ENCODE results near the gene HOXC13.

HOXC13 gene

DNA sequence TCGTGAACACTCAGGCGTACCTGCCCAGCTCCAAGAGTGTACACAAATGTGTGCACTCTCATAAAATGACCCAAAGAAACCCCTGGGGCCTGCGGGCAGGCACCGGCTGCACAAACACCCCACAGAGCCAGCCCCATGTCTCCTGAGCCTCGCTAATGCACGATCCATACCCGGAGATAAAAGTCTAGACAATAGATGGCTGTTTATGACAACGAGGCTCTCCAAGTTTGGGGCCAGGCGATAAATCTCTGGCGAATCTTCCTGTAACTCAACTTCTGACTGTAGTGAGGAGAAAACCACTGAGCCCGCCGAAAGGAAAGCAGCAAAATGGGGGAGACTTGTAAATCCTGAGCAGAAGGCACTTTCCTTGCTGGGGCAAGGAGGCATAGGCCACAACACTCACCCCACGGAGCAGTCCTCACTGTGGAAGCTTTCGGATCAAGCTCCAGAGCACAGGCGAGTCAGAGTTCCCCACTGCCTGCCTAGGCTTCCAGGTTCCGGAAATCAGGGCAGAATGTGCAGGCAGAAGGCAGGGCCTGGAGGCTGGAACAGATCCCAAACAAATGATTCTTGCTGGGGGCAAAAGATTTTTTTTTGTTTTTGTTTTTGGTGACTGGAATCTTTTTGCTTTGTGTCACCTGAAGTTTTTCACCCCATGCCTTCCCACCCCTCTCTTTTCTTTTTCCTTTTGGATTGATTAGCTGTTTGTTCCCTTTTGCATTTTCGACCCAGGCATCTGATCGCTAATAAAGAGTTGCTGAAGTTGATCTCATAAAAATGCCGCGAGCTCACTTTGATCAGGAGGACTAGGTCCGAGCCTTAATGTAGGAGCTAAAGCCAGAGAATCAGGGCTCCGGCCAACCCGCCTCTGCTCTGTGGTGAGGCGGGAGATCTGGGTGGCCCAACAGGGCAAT lies 29.8 kb downstream of the HOXC13 start:
- in situ Hi-C loops (cut with MboI; ENCODE audit: low sequenced_read_pairs): no loop called here

GRCh38 chr12:53969588-53970259 lies 31.1 kb downstream of the HOXC13 start:
- in situ Hi-C loops (cut with MboI; ENCODE audit: low sequenced_read_pairs): no loop called here

DNA sequence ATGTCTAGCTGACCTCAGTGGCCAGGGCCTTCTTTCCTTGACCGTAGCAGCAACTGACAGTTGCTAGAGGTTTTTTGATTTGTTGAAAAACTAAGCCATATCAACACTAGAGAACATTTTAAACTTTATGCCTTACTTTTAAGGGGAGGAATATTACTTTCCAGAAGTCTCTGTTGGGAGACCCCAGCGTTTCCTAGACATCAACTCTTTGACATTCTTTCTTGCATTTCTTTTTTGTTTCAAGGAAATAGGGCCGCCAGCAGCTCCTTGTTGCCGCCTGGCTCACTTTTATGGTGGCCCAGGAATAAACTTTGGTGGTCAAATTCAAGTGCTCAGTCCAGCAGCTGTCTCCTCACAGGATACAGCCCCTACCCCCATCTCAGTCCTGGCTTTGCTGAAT lies 31.8 kb downstream of the HOXC13 start:
- in situ Hi-C loops (cut with MboI; ENCODE audit: low sequenced_read_pairs): no loop called here

DNA sequence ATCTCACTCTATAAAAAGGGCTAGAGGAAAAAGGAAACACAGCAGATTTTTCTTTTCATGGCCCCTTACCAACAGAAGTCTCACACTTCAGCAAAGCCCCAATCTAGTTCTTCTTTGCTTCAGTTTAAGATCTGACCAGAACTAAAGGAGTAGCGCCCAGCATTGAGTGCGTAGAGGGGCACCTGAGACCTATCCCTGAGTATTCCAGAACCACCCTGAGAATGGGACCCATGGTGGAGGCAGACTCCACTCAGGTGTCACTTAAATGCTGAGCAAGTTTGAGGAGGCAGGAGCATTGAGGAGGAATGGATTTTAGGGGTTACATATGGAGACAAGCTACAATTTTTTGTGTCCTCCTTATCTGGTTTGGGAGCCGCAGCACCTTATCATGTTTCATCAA lies 32.5 kb downstream of the HOXC13 start:
- in situ Hi-C loops (cut with MboI; ENCODE audit: low sequenced_read_pairs): no loop called here

DNA sequence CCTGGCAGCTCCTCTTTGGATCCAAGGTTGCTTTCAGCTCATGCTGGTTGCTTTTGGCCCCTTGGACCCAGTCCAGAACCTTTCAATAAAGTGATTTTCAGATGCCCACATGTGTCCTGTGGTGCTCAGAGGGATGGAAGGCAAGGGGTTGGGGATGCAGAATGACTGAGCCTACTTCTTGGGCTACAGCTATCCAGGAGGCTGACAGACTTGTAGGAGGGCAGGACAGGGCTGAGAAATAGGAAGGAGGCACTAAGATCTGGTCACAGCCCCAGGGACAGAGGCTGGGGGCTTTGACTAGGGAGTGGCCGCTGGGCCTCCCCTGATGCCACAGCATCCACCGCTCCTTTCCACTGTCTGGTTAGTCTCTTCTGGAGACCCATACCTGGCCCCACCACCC lies 33.1 kb downstream of the HOXC13 start:
- in situ Hi-C loops (cut with MboI; ENCODE audit: low sequenced_read_pairs): no loop called here

- in situ Hi-C loops (cut with MboI; ENCODE audit: low sequenced_read_pairs): no loop called here
Measured at GRCh38 chr12:53972152-53972702, 33.6 kb downstream of the HOXC13 start.

DNA sequence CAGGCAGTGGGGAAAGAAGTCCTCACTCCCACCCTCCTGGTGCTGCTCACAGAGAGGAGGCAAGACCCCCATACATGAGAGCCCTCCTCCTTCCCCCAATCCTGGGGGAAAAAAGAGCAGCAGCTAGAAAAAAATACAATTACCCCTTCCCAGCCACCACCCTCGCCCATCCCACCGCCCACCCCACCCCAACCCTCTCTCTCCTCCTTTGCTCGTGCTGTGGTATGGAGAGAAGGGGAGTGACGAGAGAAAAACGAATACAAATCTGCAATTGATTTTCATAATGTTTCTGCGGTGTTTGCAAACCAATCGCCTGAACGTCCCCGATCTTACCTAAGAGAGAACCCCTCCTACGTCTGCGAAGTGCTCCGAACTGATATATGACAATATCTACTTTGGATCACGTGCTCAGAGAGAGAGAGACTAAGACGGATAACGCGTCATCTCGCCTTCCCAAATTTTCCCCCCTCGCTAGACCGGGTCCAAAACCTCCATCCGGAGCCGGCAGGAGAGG lies 34.1 kb downstream of the HOXC13 start, which contains the start of gene HOXC11:
HOXC11 (plus strand) TSS at position 405 of the 514 bp plus-strand sequence. CDS start 116 bp downstream, outside the sequence.
- in situ Hi-C loops (cut with MboI; ENCODE audit: low sequenced_read_pairs): no loop called here

DNA sequence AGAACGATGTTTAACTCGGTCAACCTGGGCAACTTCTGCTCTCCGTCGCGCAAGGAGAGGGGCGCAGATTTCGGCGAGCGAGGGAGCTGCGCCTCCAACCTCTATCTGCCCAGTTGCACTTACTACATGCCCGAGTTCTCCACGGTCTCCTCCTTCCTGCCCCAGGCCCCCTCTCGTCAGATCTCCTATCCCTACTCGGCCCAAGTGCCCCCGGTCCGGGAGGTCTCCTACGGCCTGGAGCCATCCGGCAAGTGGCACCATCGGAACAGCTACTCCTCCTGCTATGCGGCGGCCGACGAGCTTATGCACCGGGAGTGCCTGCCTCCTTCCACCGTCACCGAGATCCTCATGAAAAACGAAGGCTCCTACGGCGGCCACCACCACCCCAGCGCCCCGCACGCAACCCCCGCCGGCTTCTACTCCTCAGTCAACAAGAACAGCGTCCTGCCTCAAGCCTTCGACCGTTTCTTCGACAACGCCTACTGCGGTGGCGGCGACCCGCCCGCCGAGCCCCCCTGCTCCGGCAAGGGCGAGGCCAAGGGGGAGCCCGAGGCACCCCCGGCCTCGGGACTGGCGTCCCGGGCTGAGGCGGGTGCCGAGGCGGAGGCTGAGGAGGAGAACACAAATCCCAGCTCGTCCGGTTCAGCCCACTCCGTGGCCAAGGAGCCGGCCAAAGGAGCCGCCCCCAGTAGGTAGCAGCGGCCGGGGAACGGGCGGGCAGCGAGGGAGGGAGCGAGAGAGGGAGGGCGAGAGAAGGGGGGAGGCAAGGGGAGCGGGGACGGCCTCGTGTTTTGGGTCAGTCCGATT lies 34.8 kb downstream of the HOXC13 start:
- in situ Hi-C loops (cut with MboI; ENCODE audit: low sequenced_read_pairs): no loop called here

DNA sequence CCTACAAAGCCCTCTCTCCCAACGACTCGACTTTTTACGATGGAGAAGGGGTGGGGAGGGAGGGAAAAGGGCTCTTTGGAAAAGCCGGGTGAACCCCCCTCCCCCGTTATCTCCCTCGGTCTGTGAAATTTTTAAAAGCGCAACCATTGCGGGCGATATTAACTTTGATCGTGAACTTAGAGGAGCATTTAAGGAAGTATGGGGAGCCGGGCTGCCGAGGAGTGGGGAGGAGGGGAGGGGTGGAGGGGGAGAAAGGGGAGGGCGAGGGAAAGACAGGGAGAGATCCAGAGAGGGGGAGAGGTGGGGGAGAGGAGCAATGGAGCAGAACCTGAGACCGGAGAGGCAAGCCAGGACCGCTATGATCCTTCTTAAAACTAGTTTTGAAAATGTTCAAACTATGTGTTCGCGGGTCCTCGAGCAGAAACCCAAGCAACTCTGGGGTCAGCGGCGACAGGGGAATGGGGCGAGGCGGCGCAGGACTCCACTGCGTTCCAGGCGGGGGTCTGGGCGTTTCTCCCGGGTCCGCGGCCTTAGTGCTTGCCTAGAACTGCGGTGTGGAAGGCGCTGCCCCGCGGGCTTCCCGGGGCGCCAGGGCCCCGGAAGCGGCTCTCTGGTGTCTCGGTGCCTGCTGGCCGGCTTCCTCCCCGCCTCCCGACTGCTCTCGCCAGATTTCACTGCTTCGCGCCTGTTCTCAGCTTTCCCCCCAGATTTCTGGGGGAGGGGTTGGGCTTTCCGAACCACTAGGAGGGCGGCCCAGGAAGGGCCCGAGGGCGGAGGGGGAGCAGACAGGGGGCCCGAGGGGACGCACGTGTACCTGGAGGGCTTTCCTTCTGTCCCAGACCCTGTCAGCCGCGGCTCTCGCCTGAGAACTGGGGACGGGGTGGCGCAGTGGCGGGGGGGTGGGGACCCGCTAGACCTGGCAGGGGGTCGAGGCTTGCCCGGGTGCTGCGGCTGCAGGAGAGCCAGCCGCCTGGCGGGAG lies 35.7 kb downstream of the HOXC13 start, which contains the start of gene HOTAIR:
HOTAIR (minus strand) TSS at position 871 of the 980 bp plus-strand sequence.
- in situ Hi-C loops (cut with MboI; ENCODE audit: low sequenced_read_pairs): no loop called here

DNA sequence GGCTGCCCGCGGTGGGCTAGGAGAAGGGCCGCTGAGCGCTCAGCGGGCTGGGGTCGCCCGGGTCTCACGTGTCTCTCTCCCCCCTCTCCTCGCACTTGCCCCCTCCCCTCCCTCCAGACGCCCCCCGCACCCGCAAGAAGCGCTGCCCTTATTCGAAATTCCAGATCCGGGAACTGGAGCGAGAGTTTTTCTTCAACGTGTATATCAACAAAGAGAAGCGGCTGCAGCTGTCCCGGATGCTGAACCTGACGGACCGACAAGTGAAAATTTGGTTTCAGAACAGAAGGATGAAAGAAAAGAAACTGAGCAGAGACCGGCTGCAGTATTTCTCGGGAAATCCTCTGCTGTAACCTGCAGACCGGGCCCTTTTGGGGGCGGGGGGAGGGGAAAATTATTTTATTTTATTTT lies 36.4 kb downstream of the HOXC13 start:
- in situ Hi-C loops (cut with MboI; ENCODE audit: low sequenced_read_pairs): no loop called here

- in situ Hi-C loops (cut with MboI; ENCODE audit: low sequenced_read_pairs): no loop called here
Measured at GRCh38 chr12:53975479-53976152, 37.0 kb downstream of the HOXC13 start.

DNA sequence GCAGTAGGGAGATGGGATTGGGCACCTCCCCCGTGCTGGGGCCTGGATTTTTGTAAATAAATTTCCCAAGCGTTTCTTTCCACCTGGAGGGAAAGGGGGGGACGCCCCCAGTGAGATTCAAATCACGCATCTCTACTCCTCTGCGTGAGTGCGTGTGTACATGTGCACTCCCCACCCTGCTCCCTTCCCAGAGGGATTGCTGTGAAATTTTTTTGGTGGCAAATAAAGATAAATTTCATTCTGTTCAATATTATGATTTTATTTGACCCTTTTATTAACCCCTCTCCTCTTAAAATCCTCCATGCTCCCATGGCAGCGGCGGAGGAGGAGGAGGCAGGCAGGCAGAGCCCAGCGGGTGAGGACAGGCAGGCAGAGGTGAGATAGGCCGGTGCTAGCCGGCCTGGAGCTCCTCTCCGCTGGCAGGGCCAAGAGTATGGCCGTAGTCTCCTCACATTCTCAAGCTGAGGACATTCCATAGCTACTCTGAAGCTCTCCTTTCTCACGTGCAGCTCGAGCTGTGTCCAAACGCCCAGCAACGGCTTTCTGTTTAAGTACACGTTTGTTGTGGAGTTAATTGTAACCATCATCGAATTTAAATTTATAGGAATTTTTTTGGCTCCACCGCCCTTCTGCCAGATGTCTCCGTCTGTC lies 37.7 kb downstream of the HOXC13 start:
- in situ Hi-C loops (cut with MboI; ENCODE audit: low sequenced_read_pairs): no loop called here

DNA sequence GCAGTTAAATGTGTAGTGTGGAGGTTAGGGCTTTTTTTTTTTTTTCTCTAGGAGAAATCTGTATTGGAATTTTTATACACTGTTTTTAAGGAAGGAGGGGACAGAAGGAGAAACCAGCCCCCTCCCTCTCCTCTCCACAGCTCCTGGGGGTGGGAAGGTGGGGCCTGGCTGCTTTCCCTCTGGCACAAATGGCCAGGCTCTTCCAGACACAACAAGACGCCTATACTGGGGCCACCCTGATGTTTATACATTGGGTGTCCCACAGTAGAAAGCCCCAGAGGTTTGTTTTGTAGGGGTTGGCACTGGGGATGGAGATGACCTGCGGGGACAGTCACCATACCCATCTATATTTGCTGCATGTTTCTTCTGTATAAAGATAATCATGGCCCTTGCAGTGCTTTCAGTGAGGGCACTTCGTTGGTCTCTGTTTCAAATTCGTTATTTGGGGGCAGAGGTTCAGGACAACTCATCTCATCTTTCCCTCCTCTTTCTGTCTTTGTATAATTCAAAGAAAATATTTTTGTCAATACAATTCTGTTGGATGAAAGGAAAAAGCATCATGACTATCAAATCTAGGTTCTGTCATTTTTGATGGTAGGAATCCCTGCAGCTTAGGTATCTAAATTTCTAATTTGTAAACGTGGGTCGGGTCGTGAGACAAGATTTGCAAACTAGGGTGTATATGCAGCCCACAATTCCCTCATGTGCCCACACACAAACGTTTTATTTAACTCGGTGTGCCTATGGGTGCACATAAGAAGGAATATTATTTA lies 38.4 kb downstream of the HOXC13 start:
- in situ Hi-C loops (cut with MboI; ENCODE audit: low sequenced_read_pairs): no loop called here

GRCh38 chr12:53977596-53978445 lies 39.2 kb downstream of the HOXC13 start:
- in situ Hi-C loops (cut with MboI; ENCODE audit: low sequenced_read_pairs): no loop called here

- in situ Hi-C loops (cut with MboI; ENCODE audit: low sequenced_read_pairs): no loop called here
Measured at GRCh38 chr12:53978477-53979356, 40.1 kb downstream of the HOXC13 start.

Data from hTERT RPE-1 (cell line).